Ramos (cell line): ENCODE data around the gene DSCAM.
"Not testable (repeated sequence)": the region's sequence is repeated elsewhere in the genome, so short reads cannot be mapped to it uniquely, and the experiment has no call there.

Experiments used
- in situ Hi-C: fragments of 300-500 bp; cut with MboI; formaldehyde crosslinking; loops from one replicate; pipeline ENCODE4 v1.14.3; 2022; ENCODE audit warnings: low sequenced_read_pairs; ENCODE audit not compliant: unreplicated experiment

The DSCAM gene

GRCh38 chr21:40345711-40346321, 501.1 kb downstream of the DSCAM start:
- in situ Hi-C loops = no loop called here

- in situ Hi-C loops = no loop called here
Observed at GRCh38 chr21:40340357-40340756, 506.6 kb downstream of the DSCAM start.

GRCh38 chr21:40339050-40339449, 507.9 kb downstream of the DSCAM start:
- in situ Hi-C loops = no loop called here

- in situ Hi-C loops = no loop called here
Observed at GRCh38 chr21:40337981-40338380, 509.0 kb downstream of the DSCAM start.

- in situ Hi-C loops = no loop called here
Observed at GRCh38 chr21:40335704-40336103, 511.3 kb downstream of the DSCAM start.

- in situ Hi-C loops = no loop called here
Observed at GRCh38 chr21:40334159-40334558, 512.8 kb downstream of the DSCAM start.

GRCh38 chr21:40333731-40334130, 513.2 kb downstream of the DSCAM start:
- in situ Hi-C loops = no loop called here

- in situ Hi-C loops = no loop called here
Observed at GRCh38 chr21:40331804-40332203, 515.2 kb downstream of the DSCAM start.

GRCh38 chr21:40331172-40331571, 515.8 kb downstream of the DSCAM start:
- in situ Hi-C loops = no loop called here

GRCh38 chr21:40324389-40324788, 522.6 kb downstream of the DSCAM start:
- in situ Hi-C loops = no loop called here

- in situ Hi-C loops = not testable (repeated sequence)
Observed at GRCh38 chr21:40320718-40321117, 526.2 kb downstream of the DSCAM start.

GRCh38 chr21:40318371-40318770, 528.6 kb downstream of the DSCAM start:
- in situ Hi-C loops = no loop called here

GRCh38 chr21:40316104-40316503, 530.9 kb downstream of the DSCAM start:
- in situ Hi-C loops = no loop called here

GRCh38 chr21:40315626-40316025, 531.3 kb downstream of the DSCAM start:
- in situ Hi-C loops = no loop called here

- in situ Hi-C loops = no loop called here
Observed at GRCh38 chr21:40313260-40313659, 533.7 kb downstream of the DSCAM start.

GRCh38 chr21:40300300-40300699, 546.7 kb downstream of the DSCAM start:
- in situ Hi-C loops = no loop called here

- in situ Hi-C loops = no loop called here
Observed at GRCh38 chr21:40299451-40299850, 547.5 kb downstream of the DSCAM start.

GRCh38 chr21:40294345-40294744, 552.6 kb downstream of the DSCAM start:
- in situ Hi-C loops = no loop called here

GRCh38 chr21:40291560-40291959, 555.4 kb downstream of the DSCAM start:
- in situ Hi-C loops = no loop called here

GRCh38 chr21:40284409-40284808, 562.5 kb downstream of the DSCAM start:
- in situ Hi-C loops = no loop called here

- in situ Hi-C loops = no loop called here
Observed at GRCh38 chr21:40282912-40283886, 563.8 kb downstream of the DSCAM start.

- in situ Hi-C loops = no loop called here
Observed at GRCh38 chr21:40278345-40278744, 568.6 kb downstream of the DSCAM start.
